Tibial artery (tissue), 4 donors: ENCODE measurements around the gene COG7.
"Not testable (repeated sequence)": the region's sequence is repeated elsewhere in the genome, so short reads cannot be mapped to it uniquely, and the experiment has no call there.

Experiments used
- DNase-seq, 2 donors: peaks; one replicate each; pipeline ENCODE4 v3.0.0-alpha.2; 2019
- H3K27ac ChIP-seq, 2 donors: fragments of 200-600 bp; sonication (generic) in 1 of 2; 1 replicate in 1 of 2; 2 replicates in 1 of 2; pipeline ENCODE4 v1.5.1; 2018 to 2019; ENCODE audit warnings: mild to moderate bottlenecking in 1 of 2
- H3K27me3 ChIP-seq, 2 donors: fragments of 200-600 bp; sonication (generic) in 1 of 2; one replicate each; pipeline versions ENCODE4 v1.5.1 to v1.6.0; 2016 to 2019
- H3K36me3 ChIP-seq, 3 donors: fragments of 200-600 bp; sonication (generic) in 2 of 3; one replicate each; pipeline ENCODE4 v1.5.1; 2016 to 2019; ENCODE audit warnings: mild to moderate bottlenecking in 2 of 3
- H3K4me1 ChIP-seq, 4 donors: fragments of 200-600 bp; sonication (generic) in 2 of 4; 1 replicate in 3 of 4; 2 replicates in 1 of 4; pipeline ENCODE4 v1.5.1; 2016 to 2019
- H3K4me3 ChIP-seq, 2 donors: fragments of 200-600 bp; sonication (generic) in 1 of 2; 1 replicate in 1 of 2; 2 replicates in 1 of 2; pipeline ENCODE4 v1.5.1; 2018 to 2019; ENCODE audit warnings: mild to moderate bottlenecking in 2 of 2
- H3K9me3 ChIP-seq, 3 donors: fragments of 200-600 bp; sonication (generic) in 1 of 3; one replicate each; pipeline ENCODE4 v1.5.1; 2016 to 2019
- intact Hi-C: fragments of 100-400 bp; cut with DNase I; formaldehyde crosslinking; loops from one replicate; pipeline ENCODE4 v1.15.0; 2023; ENCODE audit warnings: low total_unique reads
- TF ChIP-seq, protein P1 (sequence below), 2 experiments: fragments of 200-600 bp in 1 of 2; fragments of 450-650 bp in 1 of 2; IDR thresholded peaks; one replicate each; pipeline ENCODE4 v1.5.1; 2017 to 2019; ENCODE audit warnings: antibody characterized with exemption in 2 of 2, mild to moderate bottlenecking in 1 of 2, moderate library complexity in 1 of 2

Gene COG7

GRCh38 chr16:23484510-23485256 is 31.7 kb upstream of the COG7 start:
- H3K27me3 ChIP-seq: no peaks in the 10 kb centered on the region
- H3K4me3 ChIP-seq: no peak overlapping the region
- TF ChIP-seq, protein P1, sequence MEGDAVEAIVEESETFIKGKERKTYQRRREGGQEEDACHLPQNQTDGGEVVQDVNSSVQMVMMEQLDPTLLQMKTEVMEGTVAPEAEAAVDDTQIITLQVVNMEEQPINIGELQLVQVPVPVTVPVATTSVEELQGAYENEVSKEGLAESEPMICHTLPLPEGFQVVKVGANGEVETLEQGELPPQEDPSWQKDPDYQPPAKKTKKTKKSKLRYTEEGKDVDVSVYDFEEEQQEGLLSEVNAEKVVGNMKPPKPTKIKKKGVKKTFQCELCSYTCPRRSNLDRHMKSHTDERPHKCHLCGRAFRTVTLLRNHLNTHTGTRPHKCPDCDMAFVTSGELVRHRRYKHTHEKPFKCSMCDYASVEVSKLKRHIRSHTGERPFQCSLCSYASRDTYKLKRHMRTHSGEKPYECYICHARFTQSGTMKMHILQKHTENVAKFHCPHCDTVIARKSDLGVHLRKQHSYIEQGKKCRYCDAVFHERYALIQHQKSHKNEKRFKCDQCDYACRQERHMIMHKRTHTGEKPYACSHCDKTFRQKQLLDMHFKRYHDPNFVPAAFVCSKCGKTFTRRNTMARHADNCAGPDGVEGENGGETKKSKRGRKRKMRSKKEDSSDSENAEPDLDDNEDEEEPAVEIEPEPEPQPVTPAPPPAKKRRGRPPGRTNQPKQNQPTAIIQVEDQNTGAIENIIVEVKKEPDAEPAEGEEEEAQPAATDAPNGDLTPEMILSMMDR (IDR thresholded peaks at IDR 0.05): no peak
- no peak overlapping the region for H3K27ac ChIP-seq
- no peaks in the 10 kb centered on the region for H3K9me3 ChIP-seq
- peaks cover 86 to 100% (median 100%) of the 10 kb centered on the region in 3 donors for H3K36me3 ChIP-seq
- intact Hi-C loops: no loop called here
- no peak for DNase-seq
- no peaks in the 10 kb centered on the region for H3K4me1 ChIP-seq

DNA sequence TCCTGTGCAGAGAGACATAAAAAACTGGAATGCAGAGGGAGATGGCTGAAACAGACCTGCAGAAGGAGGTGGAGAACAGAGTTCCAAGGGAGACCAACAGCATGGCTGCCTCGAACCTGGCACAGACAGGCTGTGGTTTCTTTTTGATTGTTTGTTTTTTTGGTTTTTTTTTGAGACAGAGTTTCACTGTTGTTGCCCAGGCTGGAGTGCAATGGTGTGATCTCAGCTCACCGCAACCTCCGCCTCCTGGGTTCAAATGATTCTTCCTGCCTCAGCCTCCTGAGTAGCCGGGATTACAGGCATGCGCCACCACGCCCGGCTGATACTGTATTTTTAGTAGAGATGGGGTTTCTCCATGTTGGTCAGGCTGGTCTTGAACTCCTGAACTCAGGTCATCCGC is 30.5 kb upstream of the COG7 start:
- H3K36me3 ChIP-seq: peaks cover 86 to 100% (median 100%) of the 10 kb centered on the region in 3 donors
- H3K4me3 ChIP-seq, H3K4me1 ChIP-seq, H3K27me3 ChIP-seq, H3K27ac ChIP-seq, DNase-seq, intact Hi-C loops, H3K9me3 ChIP-seq: not testable (repeated sequence)

DNA sequence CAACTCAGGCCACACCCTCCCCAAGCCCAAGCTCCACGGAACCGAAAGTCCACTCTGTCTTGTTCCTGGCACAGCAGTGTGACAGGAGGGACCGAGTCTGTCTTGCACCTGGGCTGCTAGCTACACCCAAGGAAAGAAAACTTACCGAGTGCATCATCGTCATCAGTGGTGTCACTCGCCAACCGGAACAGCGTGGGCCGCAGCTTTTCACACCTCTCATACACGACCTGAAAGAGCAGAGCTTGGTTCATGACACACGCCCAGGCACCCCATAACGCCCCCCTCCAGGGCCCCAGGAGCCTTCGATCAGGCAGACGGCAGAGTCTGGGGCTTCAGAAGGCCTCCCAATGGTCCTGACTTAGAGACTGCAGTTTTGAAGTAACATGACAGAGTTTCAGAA is 29.8 kb upstream of the COG7 start:
- intact Hi-C loops: no loop called here
- Histone ChIP-seq H3K36me3 (peaks cover 86 to 100% (median 100%) of the 10 kb centered on the region in 3 donors), H3K27ac (no peak overlapping the region)

DNA sequence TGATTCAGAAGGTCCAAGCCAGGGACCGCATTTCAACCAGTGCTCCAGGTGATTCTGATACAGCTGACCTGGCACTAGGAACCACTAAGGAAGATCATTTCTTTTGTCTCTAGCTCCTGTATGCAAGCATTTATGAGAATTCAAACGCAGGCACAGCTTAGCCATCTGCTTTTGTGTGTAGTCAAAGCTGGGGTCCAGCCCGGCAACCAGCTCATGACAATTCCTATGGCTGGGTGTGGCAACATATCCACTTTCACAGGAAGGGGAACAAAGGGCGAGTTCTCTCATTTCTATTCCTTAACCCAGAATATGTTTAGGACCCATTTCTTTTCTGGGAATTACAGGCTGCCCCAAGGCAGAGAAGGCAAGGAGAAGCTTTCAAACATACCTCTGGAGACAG is 27.3 kb upstream of the COG7 start:
- intact Hi-C loops: no loop called here
- DNase-seq: no peak
- H3K27ac ChIP-seq: no peak overlapping the region
- no peak overlapping the region for H3K4me3 ChIP-seq
- no peaks in the 10 kb centered on the region for H3K9me3 ChIP-seq
- H3K27me3 ChIP-seq: no peaks in the 10 kb centered on the region
- H3K36me3 ChIP-seq: peaks cover 81 to 100% (median 100%) of the 10 kb centered on the region in 3 donors
- TF ChIP-seq, protein P1 (IDR thresholded peaks at IDR 0.05): no peak
- H3K4me1 ChIP-seq: no peaks in the 10 kb centered on the region

More for the DNA sequence above, 29.8 kb upstream of the COG7 start:
- no peaks in the 10 kb centered on the region for H3K27me3 ChIP-seq
- no peak overlapping the region for H3K4me3 ChIP-seq
- TF ChIP-seq, protein P1 (IDR thresholded peaks at IDR 0.05): no peak
- H3K4me1 ChIP-seq: no peaks in the 10 kb centered on the region
- DNase-seq: no peak
- H3K9me3 ChIP-seq: no peaks in the 10 kb centered on the region

DNA sequence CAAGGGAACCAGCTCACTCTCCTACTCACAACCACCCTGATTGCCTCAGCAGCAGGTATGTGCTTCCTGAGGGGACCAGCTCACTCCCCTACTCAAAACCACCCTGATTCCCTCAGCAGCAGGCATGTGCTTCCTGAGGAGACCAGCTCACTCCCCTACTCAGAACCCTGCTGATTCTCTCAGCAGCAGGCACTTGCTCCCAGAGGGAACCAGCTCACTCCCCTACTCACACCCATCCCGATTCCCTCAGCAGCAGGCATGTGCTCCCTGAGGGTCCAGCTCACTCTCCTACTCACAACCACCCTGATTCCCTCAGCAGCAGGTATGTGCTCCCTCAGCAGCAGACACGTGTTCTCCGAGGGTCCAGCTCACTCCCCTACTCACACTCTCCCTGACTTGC is 26.1 kb upstream of the COG7 start:
- no peak for DNase-seq
- no peaks in the 10 kb centered on the region for H3K4me1 ChIP-seq
- intact Hi-C loops: no loop called here
- H3K27ac ChIP-seq: no peak overlapping the region
- peaks cover 90 to 100% (median 100%) of the 10 kb centered on the region in 3 donors for H3K36me3 ChIP-seq
- TF ChIP-seq, protein P1 (IDR thresholded peaks at IDR 0.05): no peak
- no peak overlapping the region for H3K4me3 ChIP-seq
- H3K9me3 ChIP-seq: no peaks in the 10 kb centered on the region
- H3K27me3 ChIP-seq: no peaks in the 10 kb centered on the region

DNA sequence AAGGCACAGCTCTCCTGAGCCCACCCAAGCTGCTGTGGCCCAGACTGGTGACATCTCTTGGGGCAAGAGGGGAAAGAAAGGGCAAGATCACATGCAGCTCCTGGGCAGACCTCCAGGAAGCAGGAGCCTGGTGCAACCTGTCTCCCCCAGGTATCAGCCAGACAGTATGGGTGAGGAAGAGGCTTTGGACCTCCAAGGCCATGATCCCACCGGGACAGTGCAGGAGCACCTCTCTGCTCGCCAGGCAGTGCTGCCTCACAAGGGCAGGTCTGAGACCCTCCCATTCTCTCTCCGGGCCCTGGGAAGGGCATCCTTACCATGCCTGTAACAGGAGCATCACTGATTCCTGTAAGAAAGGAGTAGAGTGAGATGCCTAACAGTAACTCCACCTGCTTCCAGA is 25.6 kb upstream of the COG7 start:
- peaks cover 92 to 99% (median 99%) of the 10 kb centered on the region in 3 donors for H3K36me3 ChIP-seq
- intact Hi-C loops: no loop called here
- TF ChIP-seq, protein P1 (IDR thresholded peaks at IDR 0.05): no peak
- no peaks in the 10 kb centered on the region for H3K27me3 ChIP-seq
- H3K4me3 ChIP-seq: no peak overlapping the region
- no peaks in the 10 kb centered on the region for H3K4me1 ChIP-seq
- H3K27ac ChIP-seq: no peak overlapping the region
- no peaks in the 10 kb centered on the region for H3K9me3 ChIP-seq
- no peak for DNase-seq
